Measurements from ENCODE around the gene NLRC5.

NLRC5 gene

DNA sequence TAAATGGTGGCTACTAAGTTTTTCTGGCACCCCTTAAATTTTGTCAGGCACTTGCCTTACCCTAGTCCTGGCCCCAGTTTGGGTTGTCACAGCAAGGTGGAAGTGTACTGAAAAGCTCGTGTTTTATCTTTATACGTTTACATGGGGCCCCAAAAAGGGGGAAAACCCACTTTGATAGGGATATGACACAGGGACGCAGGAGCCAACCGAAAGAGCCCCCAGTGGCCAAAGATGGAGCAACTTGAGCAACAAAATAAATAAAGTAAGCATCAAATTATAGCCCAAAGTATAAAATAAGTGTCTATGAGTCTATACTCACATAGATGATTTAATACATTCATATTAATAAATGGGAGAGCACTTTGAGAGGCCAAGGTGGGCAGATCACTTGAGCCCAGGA lies 32.6 kb upstream of the NLRC5 start:
- Histone ChIP-seq H2BK12ac (ENCODE audit: low read length in 2 of 2) (no peak overlapping the region), H3K4me1 (ENCODE audit: control insufficient read depth, insufficient read depth, low read depth, low read length) (peaks cover 4% of the 10 kb centered on the region), H3K79me1 (replicated peaks; ENCODE audit: low read length, poor library complexity, severe bottlenecking) (no peaks in the 10 kb centered on the region), H2AK5ac (ENCODE audit: low read length, severe bottlenecking) (no peak overlapping the region), H3K4me2 (ENCODE audit: low read length, poor library complexity, severe bottlenecking) (no peak overlapping the region), H3K9ac (ENCODE audit: low read length) (peak overlapping the region; percentile 24), H2BK5ac (ENCODE audit: low read depth, low read length, poor library complexity, severe bottlenecking) (no peak overlapping the region), H3K36me3 (ENCODE audit: control insufficient read depth in 1 of 2, insufficient read depth in 2 of 2, low read depth in 1 of 2, low read length in 2 of 2) (no peaks in the 10 kb centered on the region), H4K91ac (ENCODE audit: low read length) (no peak overlapping the region), H3K14ac (ENCODE audit: low read length in 2 of 2) (no peak overlapping the region), H3K4me3 (ENCODE audit: insufficient read depth in 1 of 2, low read depth in 1 of 2, low read length in 2 of 2) (no peak overlapping the region), H3K18ac (ENCODE audit: low read depth in 1 of 2, low read length in 2 of 2) (no peak overlapping the region), H4K8ac (ENCODE audit: low read length) (no peak overlapping the region), H3K27me3 (ENCODE audit: control insufficient read depth in 1 of 2, insufficient read depth in 1 of 2, low read length in 2 of 2) (no peaks in the 10 kb centered on the region), H3K23ac (ENCODE audit: low read length in 2 of 2) (no peak overlapping the region), H2AFZ (ENCODE audit: low read depth, low read length) (no peak overlapping the region), H3K9me3 (ENCODE audit: control insufficient read depth, low read length) (no peaks in the 10 kb centered on the region), H2BK120ac (ENCODE audit: low read depth, low read length) (no peak overlapping the region), H2BK15ac (ENCODE audit: low read depth, poor library complexity, severe bottlenecking) (no peak overlapping the region), H3K4ac (ENCODE audit: low read depth in 1 of 2, low read length in 2 of 2) (no peak overlapping the region), H3K27ac (ENCODE audit: low read length, poor library complexity, severe bottlenecking) (no peak overlapping the region)
- WGBS, result 50% methylated on average over 2 of the region's 4 CpGs
- no peak for DNase-seq

DNA sequence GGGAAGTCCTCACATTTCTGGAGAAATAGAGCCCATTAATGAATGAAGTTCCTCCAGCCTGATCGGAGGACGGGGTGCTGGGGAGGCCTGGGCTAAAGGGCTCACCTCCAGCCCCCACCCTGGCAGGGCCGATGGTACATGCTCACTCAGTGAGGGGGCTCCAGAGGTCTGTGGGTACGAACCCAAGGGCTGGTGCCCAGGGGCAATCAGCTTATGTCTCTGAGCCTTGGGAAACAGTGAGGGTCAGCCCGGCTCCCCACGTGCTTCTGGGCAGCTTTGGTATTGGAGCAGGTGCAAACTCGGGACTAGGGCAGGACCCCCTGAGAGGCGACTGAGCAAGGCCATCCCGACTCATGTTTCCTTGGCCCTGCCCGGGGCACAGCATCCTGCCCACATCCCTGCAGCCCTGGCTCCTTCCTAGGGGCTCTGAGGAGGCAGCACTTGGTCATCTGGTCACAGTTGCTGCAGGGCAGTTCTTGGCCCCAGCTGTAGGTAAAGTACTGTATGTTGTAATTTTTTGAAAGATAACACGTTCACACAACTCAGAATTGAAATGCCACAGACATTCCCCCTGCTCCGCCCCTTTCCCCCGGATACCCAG lies 28.6 kb upstream of the NLRC5 start:
- H3K27me3 ChIP-seq (ENCODE audit: control insufficient read depth in 1 of 2, insufficient read depth in 1 of 2, low read length in 2 of 2), result no peaks in the 10 kb centered on the region
- no peak for DNase-seq
- H2BK12ac ChIP-seq (ENCODE audit: low read length in 2 of 2), result peak overlapping the region in 1 of 2 experiments; percentile 23
- H2BK15ac ChIP-seq (ENCODE audit: low read depth, poor library complexity, severe bottlenecking), result peak overlapping the region; percentile 38
- no peak overlapping the region for H2AFZ ChIP-seq (ENCODE audit: low read depth, low read length)
- H3K23ac ChIP-seq (ENCODE audit: low read length in 2 of 2), result no peak overlapping the region
- no peak overlapping the region for H3K9ac ChIP-seq (ENCODE audit: low read length)
- H3K36me3 ChIP-seq (ENCODE audit: control insufficient read depth in 1 of 2, insufficient read depth in 2 of 2, low read depth in 1 of 2, low read length in 2 of 2), result peaks cover 0 to 3% of the 10 kb centered on the region in 2 experiments
- H3K4me1 ChIP-seq (ENCODE audit: control insufficient read depth, insufficient read depth, low read depth, low read length), result peaks cover 8% of the 10 kb centered on the region
- no peaks in the 10 kb centered on the region for H3K79me1 ChIP-seq (replicated peaks; ENCODE audit: low read length, poor library complexity, severe bottlenecking)
- no peak overlapping the region for H3K18ac ChIP-seq (ENCODE audit: low read depth in 1 of 2, low read length in 2 of 2)
- no peak overlapping the region for H3K27ac ChIP-seq (ENCODE audit: low read length, poor library complexity, severe bottlenecking)
- H2AK5ac ChIP-seq (ENCODE audit: low read length, severe bottlenecking), result no peak overlapping the region
- no peak overlapping the region for H3K4me2 ChIP-seq (ENCODE audit: low read length, poor library complexity, severe bottlenecking)
- H2BK5ac ChIP-seq (ENCODE audit: low read depth, low read length, poor library complexity, severe bottlenecking), result no peak overlapping the region
- no peak overlapping the region for H3K4ac ChIP-seq (ENCODE audit: low read depth in 1 of 2, low read length in 2 of 2)
- WGBS, result 80% methylated on average over 12 of the region's 13 CpGs
- no peak overlapping the region for H2BK120ac ChIP-seq (ENCODE audit: low read depth, low read length)
- H3K9me3 ChIP-seq (ENCODE audit: control insufficient read depth, low read length), result no peaks in the 10 kb centered on the region
- no peak overlapping the region for H3K4me3 ChIP-seq (ENCODE audit: insufficient read depth in 1 of 2, low read depth in 1 of 2, low read length in 2 of 2)
- no peak overlapping the region for H3K14ac ChIP-seq (ENCODE audit: low read length in 2 of 2)
- H4K91ac ChIP-seq (ENCODE audit: low read length), result no peak overlapping the region
- peak overlapping the region; percentile 8 for H4K8ac ChIP-seq (ENCODE audit: low read length)

DNA sequence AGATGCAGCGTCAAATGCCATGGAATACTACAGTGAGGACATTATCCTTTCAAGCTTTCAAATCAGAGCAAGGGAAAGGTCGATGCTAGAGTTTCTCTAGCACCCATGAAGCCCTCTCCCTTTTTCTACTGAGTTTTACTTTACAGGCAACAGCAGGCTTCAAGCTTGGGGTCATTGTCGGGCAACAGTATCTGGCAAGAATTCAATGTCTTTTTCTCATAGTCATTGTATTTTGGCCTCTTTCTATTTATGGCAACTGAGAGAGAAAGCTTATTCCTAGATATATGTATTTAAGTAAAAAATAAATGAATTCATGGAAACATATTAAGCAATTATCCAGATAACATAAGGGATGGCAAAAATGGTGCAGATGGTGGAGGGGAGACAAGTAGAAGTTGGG lies 28.0 kb upstream of the NLRC5 start:
- H3K9ac ChIP-seq (ENCODE audit: low read length), result no peak overlapping the region
- no peaks in the 10 kb centered on the region for H3K9me3 ChIP-seq (ENCODE audit: control insufficient read depth, low read length)
- no peak overlapping the region for H3K4me3 ChIP-seq (ENCODE audit: insufficient read depth in 1 of 2, low read depth in 1 of 2, low read length in 2 of 2)
- H3K23ac ChIP-seq (ENCODE audit: low read length in 2 of 2), result no peak overlapping the region
- peaks cover 8% of the 10 kb centered on the region for H3K4me1 ChIP-seq (ENCODE audit: control insufficient read depth, insufficient read depth, low read depth, low read length)
- no peak overlapping the region for H2BK5ac ChIP-seq (ENCODE audit: low read depth, low read length, poor library complexity, severe bottlenecking)
- H3K18ac ChIP-seq (ENCODE audit: low read depth in 1 of 2, low read length in 2 of 2), result no peak overlapping the region
- no peak overlapping the region for H2AK5ac ChIP-seq (ENCODE audit: low read length, severe bottlenecking)
- 79% methylated on average over 2 of the region's 3 CpGs for WGBS
- H3K27me3 ChIP-seq (ENCODE audit: control insufficient read depth in 1 of 2, insufficient read depth in 1 of 2, low read length in 2 of 2), result no peaks in the 10 kb centered on the region
- H3K4me2 ChIP-seq (ENCODE audit: low read length, poor library complexity, severe bottlenecking), result no peak overlapping the region
- no peak overlapping the region for H3K4ac ChIP-seq (ENCODE audit: low read depth in 1 of 2, low read length in 2 of 2)
- H2BK15ac ChIP-seq (ENCODE audit: low read depth, poor library complexity, severe bottlenecking), result no peak overlapping the region
- H3K14ac ChIP-seq (ENCODE audit: low read length in 2 of 2), result no peak overlapping the region
- DNase-seq, result no peak
- H4K91ac ChIP-seq (ENCODE audit: low read length), result no peak overlapping the region
- no peak overlapping the region for H3K27ac ChIP-seq (ENCODE audit: low read length, poor library complexity, severe bottlenecking)
- H2BK120ac ChIP-seq (ENCODE audit: low read depth, low read length), result no peak overlapping the region
- no peaks in the 10 kb centered on the region for H3K79me1 ChIP-seq (replicated peaks; ENCODE audit: low read length, poor library complexity, severe bottlenecking)
- H2BK12ac ChIP-seq (ENCODE audit: low read length in 2 of 2), result no peak overlapping the region
- H4K8ac ChIP-seq (ENCODE audit: low read length), result no peak overlapping the region
- peaks cover 0 to 3% of the 10 kb centered on the region in 2 experiments for H3K36me3 ChIP-seq (ENCODE audit: control insufficient read depth in 1 of 2, insufficient read depth in 2 of 2, low read depth in 1 of 2, low read length in 2 of 2)
- no peak overlapping the region for H2AFZ ChIP-seq (ENCODE audit: low read depth, low read length)

DNA sequence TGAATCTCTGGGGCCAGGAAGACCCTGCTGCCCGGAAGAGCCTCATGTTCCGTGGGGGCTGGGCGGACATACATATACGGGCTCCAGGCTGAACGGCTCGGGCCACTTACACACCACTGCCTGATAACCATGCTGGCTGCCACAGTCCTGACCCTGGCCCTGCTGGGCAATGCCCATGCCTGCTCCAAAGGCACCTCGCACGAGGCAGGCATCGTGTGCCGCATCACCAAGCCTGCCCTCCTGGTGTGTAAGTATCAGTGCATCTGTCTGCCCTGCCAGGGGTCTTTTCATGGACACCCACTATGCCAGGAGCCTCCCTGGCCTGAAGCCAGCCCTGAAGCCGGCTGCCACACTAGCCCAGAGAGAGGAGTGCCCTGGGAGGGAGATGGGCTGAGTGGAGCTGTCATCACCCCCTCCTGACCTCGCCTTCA lies 27.5 kb upstream of the NLRC5 start, which contains the start of gene CETP:
TSS of gene CETP (plus strand) at position 100 of the 431 bp plus-strand sequence. CDS start at position 130, 30 bp downstream.
- H2BK5ac ChIP-seq (ENCODE audit: low read depth, low read length, poor library complexity, severe bottlenecking), result no peak within 1 kb of the TSS
- peak within 1 kb of the TSS; percentile 38 for H2BK15ac ChIP-seq (ENCODE audit: low read depth, poor library complexity, severe bottlenecking)
- no peaks in the 10 kb centered on the region for H3K79me1 ChIP-seq (replicated peaks; ENCODE audit: low read length, poor library complexity, severe bottlenecking)
- H3K14ac ChIP-seq (ENCODE audit: low read length in 2 of 2), result peak within 1 kb of the TSS in 1 of 2 experiments; percentile 51
- no peak within 1 kb of the TSS for H3K4me2 ChIP-seq (ENCODE audit: low read length, poor library complexity, severe bottlenecking)
- H3K9me3 ChIP-seq (ENCODE audit: control insufficient read depth, low read length), result no peaks in the 10 kb centered on the region
- H4K8ac ChIP-seq (ENCODE audit: low read length), result peak within 1 kb of the TSS; percentile 8
- peaks cover 8% of the 10 kb centered on the region for H3K4me1 ChIP-seq (ENCODE audit: control insufficient read depth, insufficient read depth, low read depth, low read length)
- H3K27ac ChIP-seq (ENCODE audit: low read length, poor library complexity, severe bottlenecking), result no peak within 1 kb of the TSS
- no peak for DNase-seq
- peaks cover 0 to 3% of the 10 kb centered on the region in 2 experiments for H3K36me3 ChIP-seq (ENCODE audit: control insufficient read depth in 1 of 2, insufficient read depth in 2 of 2, low read depth in 1 of 2, low read length in 2 of 2)
- H3K27me3 ChIP-seq (ENCODE audit: control insufficient read depth in 1 of 2, insufficient read depth in 1 of 2, low read length in 2 of 2), result no peaks in the 10 kb centered on the region
- peak within 1 kb of the TSS in 1 of 2 experiments; percentile 32 for H3K4ac ChIP-seq (ENCODE audit: low read depth in 1 of 2, low read length in 2 of 2)
- peak within 1 kb of the TSS; percentile 32 for H2AFZ ChIP-seq (ENCODE audit: low read depth, low read length)
- no peak within 1 kb of the TSS for H2AK5ac ChIP-seq (ENCODE audit: low read length, severe bottlenecking)
- H3K18ac ChIP-seq (ENCODE audit: low read depth in 1 of 2, low read length in 2 of 2), result peak within 1 kb of the TSS in 1 of 2 experiments; percentile 76
- no peak within 1 kb of the TSS for H3K9ac ChIP-seq (ENCODE audit: low read length)
- no peak within 1 kb of the TSS for H2BK120ac ChIP-seq (ENCODE audit: low read depth, low read length)
- H3K4me3 ChIP-seq (ENCODE audit: insufficient read depth in 1 of 2, low read depth in 1 of 2, low read length in 2 of 2), result no peak within 1 kb of the TSS
- 81% methylated on average over 12 of the region's 12 CpGs for WGBS
- H3K23ac ChIP-seq (ENCODE audit: low read length in 2 of 2), result no peak within 1 kb of the TSS
- peak within 1 kb of the TSS in 1 of 2 experiments; percentile 76 for H2BK12ac ChIP-seq (ENCODE audit: low read length in 2 of 2)
- peak within 1 kb of the TSS; percentile 40 for H4K91ac ChIP-seq (ENCODE audit: low read length)
